NCI-H510A treated with DMSO at 0.1 percent for 48 hours (cell line): ENCODE data around the gene EPHB2.

Experiments used
- DNase-seq: peaks from one replicate; lab custom pipeline; 2025; lab: John Stamatoyannopoulos, UW

The EPHB2 gene

GRCh38 chr1:22780696-22781095, 70.1 kb downstream of the EPHB2 start:
- no peak for DNase-seq

- DNase-seq, result no peak
Measured at GRCh38 chr1:22781483-22781882, 70.8 kb downstream of the EPHB2 start.

GRCh38 chr1:22782406-22782805, 71.8 kb downstream of the EPHB2 start:
- DNase-seq, result no peak

GRCh38 chr1:22784317-22784716, 73.7 kb downstream of the EPHB2 start:
- DNase-seq, result no peak

GRCh38 chr1:22784737-22785136, 74.1 kb downstream of the EPHB2 start:
- DNase-seq, result no peak

GRCh38 chr1:22786101-22786500, 75.5 kb downstream of the EPHB2 start:
- DNase-seq, result no peak

GRCh38 chr1:22786719-22787489, 76.3 kb downstream of the EPHB2 start:
- DNase-seq, result no peak

GRCh38 chr1:22787636-22788035, 77.0 kb downstream of the EPHB2 start:
- DNase-seq, result no peak

GRCh38 chr1:22788254-22788661, 77.6 kb downstream of the EPHB2 start:
- no peak for DNase-seq

GRCh38 chr1:22789356-22789994, 78.8 kb downstream of the EPHB2 start:
- DNase-seq, result no peak

- no peak for DNase-seq
Measured at GRCh38 chr1:22790232-22791008, 79.8 kb downstream of the EPHB2 start.

- no peak for DNase-seq
Measured at GRCh38 chr1:22791831-22792347, 81.2 kb downstream of the EPHB2 start.

GRCh38 chr1:22792396-22793160, 81.9 kb downstream of the EPHB2 start:
- no peak for DNase-seq

GRCh38 chr1:22793647-22794046, 83.0 kb downstream of the EPHB2 start:
- DNase-seq, result no peak

GRCh38 chr1:22794647-22795365, 84.2 kb downstream of the EPHB2 start:
- DNase-seq, result no peak

- DNase-seq, result no peak
Measured at GRCh38 chr1:22795366-22795714, 84.7 kb downstream of the EPHB2 start.

GRCh38 chr1:22796642-22797041, 86.0 kb downstream of the EPHB2 start:
- DNase-seq, result no peak

- no peak for DNase-seq
Measured at GRCh38 chr1:22798083-22798482, 87.4 kb downstream of the EPHB2 start.

- no peak for DNase-seq
Measured at GRCh38 chr1:22799971-22800370, 89.3 kb downstream of the EPHB2 start.

- DNase-seq, result no peak
Measured at GRCh38 chr1:22800629-22801028, 90.0 kb downstream of the EPHB2 start.

GRCh38 chr1:22801347-22801746, 90.7 kb downstream of the EPHB2 start:
- no peak for DNase-seq
